Stimulated activated CD8-positive, alpha-beta memory T cell treated with anti-CD3 and anti-CD28 coated beads, Interleukin-12 subunit alpha, Interleukin-12 subunit beta, amount 100 ng/mL, for 1 hour (primary cell): ENCODE measurements around the gene BCL7A.
"Not testable (repeated sequence)": the region's sequence is repeated elsewhere in the genome, so short reads cannot be mapped to it uniquely, and the experiment has no call there.

Source experiments
- DNase-seq: peaks from one replicate; pipeline ENCODE4 v3.0.0-alpha.2; 2020; ENCODE audit warnings: low read depth

Gene BCL7A

GRCh38 chr12:122021822-122022392 is at the start of gene BCL7A:
Gene BCL7A (plus strand): TSS chr12:122021884. CDS start chr12:122022092, 208 bp downstream.
- peak; percentile 30 for DNase-seq

- no peak for DNase-seq
These were observed 47.4 kb upstream of the BCL7A start for GRCh38 chr12:121974026-121974985.

- DNase-seq: no peak
These were observed 46.7 kb upstream of the BCL7A start for GRCh38 chr12:121975021-121975420.

DNA sequence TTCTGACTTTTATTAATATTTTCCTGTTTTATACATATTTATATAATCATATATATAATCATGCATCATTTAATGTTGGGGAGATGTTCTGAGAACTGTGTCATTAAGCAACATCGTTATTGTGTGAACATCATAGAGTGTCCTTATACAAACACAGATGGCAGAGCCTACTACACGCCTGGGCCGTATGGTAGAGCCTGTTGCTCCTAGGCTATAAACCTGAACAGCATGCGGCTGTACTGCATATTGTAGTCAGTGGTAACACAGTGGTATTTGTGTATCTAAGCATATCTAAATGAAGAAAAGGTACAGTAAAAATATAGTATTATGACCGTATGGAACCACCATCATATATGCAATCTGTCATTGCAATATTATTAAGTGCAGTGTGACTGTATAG is 44.7 kb upstream of the BCL7A start:
- DNase-seq: no peak

- no peak for DNase-seq
These were observed 41.3 kb upstream of the BCL7A start for GRCh38 chr12:121980191-121980891.

GRCh38 chr12:121980892-121981272 is 40.8 kb upstream of the BCL7A start:
- DNase-seq: no peak

DNA sequence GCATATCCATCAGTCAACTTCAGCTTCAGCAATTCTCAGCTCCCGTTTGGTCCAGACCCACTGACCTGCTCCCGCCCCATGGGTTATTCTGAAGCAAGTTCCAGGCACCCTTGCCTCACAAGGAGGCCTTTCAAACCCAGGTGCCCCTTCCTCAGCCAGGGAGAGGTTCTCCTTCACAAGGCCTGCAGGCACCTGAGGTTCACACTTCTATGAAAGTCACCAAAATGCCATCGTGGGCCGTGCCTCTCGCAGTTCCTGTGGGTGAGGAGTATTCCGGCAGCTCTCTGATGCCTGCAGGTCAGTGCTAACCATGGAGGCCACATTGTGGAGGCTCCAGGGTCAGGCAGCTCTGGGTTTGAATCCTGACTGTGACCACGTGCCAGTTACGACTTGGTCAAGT is 40.2 kb upstream of the BCL7A start:
- DNase-seq: no peak

GRCh38 chr12:121982950-121983349 is 38.7 kb upstream of the BCL7A start:
- no peak for DNase-seq

DNA sequence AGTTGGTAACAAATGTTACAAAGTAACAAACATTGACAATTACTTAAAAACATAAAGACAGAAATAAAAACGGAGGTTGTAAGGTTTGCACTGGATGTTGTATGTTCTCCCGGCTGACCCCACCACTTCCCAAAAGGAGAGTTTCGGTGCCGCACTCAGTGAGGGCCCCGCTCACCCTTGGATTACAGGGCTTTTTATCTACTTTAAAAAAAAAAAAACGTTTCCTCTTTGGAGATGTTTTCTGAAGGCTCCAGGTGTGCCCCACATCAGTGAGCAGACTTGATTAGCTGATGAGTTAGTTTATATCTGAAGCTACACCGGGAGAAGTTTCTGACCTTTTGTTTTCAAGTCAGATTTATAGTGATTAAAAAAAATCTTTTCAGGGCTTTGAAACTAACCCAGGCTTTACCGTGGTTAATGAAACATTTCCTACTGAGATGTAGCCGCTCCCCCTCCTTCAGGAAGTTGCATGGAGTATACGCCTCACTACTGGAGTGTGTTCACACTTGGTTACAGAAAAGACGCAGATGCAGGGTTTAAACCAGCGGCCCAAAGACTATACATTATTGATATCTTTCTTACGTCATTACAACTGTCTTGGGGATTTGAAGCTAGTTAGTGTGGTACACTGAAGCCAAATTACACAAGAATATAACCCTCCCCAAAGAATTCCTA is 38.0 kb upstream of the BCL7A start:
- no peak for DNase-seq

DNA sequence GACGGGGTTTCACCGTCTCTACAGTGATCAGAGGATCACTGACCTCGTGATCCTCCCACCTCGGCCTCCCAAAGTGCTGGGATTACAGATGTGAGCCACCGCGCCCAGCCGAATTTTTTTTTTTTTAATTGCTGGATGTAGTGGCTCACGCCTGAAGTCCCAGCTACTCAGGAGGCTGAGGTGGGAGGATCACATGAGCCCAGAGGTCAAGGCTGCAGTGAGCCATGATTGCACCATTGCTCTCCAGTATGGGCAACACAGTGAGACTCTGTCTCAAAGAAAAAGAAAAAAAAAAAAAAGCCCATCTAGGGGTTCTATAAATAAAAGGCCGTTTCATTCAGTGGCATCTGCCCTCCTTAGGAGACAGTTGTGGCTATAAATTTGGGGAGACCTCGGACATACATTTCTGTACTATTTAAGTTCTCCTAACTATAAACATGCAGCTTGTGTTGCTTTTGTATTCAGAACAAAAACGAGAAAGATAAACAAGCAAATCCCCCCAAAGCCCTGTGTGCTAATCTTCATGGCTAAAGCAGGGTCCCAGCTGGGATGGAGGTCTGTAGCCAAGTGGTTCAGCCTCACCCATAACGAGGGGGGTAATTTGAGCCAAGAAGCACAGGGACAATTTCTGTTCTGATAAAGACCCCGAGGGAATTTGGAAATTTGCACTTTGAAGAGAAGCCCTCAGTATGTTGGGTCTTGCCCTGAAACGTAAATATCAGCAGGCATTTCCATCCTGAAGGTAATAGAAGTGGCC is 35.0 kb upstream of the BCL7A start:
- DNase-seq: no peak

DNA sequence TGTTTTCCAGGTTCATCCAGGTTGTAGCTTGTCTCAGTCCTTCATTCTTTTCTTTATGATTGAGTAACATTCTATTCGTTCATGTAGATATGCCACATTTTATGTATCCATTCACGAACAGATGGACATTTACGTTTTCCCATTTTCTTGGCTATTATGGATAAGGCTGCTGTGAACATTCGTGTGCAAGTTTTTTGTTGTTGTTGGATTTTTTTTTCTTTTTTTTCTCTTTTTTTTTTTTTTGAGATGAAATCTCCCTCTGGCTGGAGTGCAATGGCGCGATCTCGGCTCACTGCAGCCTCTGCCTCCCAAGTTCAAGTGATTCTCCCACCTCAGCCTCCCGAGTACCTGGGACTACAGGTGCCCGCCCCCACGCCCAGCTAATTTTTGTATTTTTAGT is 33.2 kb upstream of the BCL7A start:
- DNase-seq: not testable (repeated sequence)

GRCh38 chr12:121989276-121990113 is 32.2 kb upstream of the BCL7A start:
- no peak for DNase-seq

DNA sequence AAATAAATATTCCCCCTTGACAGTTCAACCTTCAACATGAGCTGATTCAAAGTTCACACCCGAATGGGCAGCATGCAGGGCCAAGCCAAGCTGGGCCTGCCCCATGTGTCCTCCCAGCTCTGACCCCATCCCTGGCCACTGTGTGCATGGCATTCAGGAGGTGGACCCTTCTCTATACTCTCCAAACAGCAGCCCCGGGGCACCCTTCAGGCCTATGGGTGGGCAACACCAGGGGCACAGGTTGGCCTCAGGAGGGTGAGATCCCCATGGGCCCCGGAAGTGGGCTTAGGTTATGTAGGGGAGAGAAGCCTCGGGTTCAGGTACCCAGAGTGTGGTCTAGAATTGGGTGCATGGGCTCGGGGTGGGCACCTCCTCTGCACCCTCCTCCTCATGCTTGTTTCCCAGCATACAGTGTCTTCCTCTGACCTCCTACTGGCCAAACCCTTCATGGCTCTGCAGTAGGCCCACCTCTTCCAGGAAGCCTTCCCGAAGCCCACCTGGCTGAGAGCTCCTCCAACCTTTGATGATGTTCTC is 31.5 kb upstream of the BCL7A start:
- DNase-seq: no peak

DNA sequence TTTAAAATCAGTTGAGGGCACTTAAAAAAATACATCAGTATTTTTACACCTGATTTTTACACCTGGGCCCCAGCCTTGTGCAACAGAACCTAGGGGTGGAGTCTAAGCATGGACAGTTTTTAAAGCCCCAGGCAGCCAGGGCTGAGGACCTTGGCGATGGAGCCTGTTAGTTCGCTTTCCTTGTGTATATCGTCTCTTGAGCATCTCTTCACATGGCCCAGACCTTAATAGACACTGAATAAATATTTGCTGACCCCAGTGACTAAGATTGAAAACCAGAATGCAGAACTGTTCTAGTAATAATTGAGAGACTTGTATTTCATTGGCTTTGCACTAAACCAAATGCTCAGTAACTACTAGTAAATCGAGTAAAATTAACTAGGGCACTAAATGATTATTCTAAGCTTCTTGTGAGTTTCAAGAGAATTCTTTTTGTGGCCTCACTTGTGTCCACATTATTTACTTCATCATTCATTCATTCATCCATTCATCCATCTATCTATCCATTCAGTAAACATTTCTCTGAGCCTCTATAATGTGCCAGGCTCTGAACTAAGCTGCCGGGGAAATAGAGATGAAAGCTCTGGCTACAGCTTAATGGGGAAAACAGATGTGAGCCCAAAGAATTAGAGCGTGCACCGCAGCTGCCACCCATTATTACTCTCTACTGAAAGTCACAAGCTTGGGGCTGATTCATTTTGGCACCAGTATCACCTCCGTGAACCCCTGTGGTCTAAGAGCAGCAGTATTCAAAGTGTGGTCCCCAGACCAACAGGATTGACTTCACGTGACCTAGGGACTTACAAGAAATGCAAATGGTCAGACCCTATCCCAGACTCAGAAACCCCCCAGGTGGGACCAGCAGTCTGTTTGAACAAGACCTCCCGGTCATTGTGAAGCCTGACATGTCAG is 30.7 kb upstream of the BCL7A start:
- DNase-seq: no peak

GRCh38 chr12:121992059-121992879 is 29.4 kb upstream of the BCL7A start:
- DNase-seq: no peak

DNA sequence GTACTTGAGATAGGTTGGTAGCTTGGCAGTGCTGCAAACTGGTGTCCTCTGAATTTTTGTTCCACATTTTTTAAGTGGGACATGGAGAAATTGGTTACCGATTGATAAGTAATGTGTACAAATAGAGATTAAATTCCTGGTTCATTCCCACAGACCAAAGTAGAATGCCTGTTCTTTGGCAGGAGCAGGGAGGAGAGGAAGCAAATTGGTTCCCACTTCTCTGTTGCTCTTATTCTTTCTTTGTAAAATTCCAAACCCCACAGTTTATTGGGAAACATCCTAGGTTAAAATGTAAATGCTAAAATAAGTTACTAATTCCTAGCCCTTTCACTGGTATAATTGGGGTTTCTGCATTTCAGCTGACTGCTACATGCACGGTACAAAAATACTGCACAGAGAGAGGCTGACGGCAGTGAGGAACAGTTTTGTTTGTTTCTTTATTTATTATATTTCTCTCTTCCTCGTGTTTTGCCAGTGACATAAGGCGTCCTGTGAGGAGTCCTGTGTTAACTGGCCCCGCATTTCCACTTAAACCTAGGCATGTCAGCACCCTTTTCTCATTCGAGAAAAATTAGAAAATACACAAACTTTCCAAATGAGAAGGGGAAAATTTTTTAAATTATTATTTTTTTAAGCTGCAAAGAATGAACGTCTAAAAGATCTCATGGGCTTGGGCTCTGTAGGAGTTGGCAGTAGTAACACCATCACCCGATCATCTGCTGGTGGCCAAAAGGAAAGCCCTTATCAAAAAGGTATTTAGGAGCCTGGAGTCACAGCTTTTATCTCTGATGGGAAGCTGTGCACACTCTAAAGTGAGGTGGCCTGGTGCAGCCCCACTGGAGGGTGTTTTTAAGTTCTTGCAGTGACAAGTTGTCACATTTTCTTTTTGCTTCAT is 25.4 kb upstream of the BCL7A start:
- no peak for DNase-seq

- no peak for DNase-seq
These were observed 24.6 kb upstream of the BCL7A start for GRCh38 chr12:121996945-121997612.
